AG09319 (cell line): Measurements from ENCODE around the gene INTS11.

ENCODE experiments used
- DNase-seq: peaks from one replicate; pipeline ENCODE4 v3.0.0-alpha.2; 2010; ENCODE audit warnings: low read depth; ENCODE audit errors: extremely low read depth
- TF ChIP-seq, protein P1 (sequence below): IDR thresholded peaks from 2 replicates; pipeline ENCODE4 v1.5.1; 2011; ENCODE audit warnings: low read depth, mild to moderate bottlenecking, inconsistent platforms, low read length, moderate library complexity

INTS11 gene

DNA sequence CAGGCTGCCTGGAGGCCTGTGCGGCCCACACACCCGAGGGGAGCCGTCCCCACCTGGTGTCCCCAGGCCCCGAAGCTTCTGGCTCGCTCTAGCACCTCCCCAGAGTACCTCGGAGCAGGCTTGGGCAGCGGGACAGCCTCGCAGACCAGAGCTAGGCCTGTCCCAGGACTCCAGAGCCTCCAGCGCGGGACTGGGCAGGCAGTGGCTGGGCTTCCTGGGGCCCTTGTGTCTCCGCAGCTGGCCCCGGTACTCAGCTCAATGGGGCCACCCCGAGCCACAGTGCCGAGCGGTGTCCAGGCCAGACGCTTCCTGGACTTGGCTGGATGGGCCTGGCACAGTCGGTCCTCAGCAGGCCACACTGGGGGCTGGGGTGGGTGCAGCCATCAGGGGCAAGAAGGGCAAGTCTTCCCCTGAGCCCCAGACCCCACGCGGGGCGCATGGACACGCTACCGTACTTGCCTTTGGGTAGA lies 39.3 kb downstream of the INTS11 start:
- TF ChIP-seq, protein P1, sequence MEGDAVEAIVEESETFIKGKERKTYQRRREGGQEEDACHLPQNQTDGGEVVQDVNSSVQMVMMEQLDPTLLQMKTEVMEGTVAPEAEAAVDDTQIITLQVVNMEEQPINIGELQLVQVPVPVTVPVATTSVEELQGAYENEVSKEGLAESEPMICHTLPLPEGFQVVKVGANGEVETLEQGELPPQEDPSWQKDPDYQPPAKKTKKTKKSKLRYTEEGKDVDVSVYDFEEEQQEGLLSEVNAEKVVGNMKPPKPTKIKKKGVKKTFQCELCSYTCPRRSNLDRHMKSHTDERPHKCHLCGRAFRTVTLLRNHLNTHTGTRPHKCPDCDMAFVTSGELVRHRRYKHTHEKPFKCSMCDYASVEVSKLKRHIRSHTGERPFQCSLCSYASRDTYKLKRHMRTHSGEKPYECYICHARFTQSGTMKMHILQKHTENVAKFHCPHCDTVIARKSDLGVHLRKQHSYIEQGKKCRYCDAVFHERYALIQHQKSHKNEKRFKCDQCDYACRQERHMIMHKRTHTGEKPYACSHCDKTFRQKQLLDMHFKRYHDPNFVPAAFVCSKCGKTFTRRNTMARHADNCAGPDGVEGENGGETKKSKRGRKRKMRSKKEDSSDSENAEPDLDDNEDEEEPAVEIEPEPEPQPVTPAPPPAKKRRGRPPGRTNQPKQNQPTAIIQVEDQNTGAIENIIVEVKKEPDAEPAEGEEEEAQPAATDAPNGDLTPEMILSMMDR: no peak
- no peak for DNase-seq

DNA sequence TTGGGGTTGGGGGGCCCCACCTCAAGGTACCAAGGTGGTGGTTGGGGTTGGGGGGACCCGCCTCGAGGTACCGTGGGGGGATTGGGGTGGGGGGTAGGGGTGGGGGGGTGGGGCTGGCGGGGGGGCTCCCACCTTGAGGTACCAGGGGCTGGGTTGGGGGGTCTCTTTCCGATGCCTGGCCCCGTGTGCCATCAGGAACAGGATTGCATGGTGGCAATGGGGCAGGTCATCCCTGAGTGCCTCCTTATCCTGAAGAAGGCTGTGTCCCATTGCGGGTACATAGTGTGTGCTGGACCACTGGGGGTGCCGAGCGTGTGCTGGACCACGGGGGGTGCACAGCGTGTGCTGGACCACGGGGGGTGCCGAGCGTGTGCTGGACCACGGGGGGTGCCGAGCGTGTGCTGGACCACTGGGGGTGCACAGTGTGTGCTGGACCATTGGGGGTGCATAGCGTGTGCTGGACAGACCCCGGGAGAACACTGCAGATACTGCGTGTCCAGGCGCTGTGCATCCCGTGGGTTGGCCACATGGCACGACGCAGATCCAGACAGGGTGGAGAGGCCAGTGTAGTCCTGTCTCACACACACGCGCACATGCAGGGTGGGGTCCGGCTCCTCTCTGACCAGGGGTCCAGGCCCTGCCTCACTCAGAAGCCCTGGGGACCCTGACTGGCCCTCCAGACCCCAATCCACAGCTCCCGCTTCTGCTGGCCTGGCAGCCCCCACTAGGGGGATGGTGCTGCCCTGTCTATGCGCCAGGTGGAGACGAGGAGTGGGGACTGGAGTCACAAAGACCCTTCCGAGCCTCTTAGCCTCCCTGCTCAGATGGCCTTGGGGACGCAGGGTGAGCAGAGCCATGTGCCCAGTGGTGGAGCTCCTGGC lies 40.0 kb downstream of the INTS11 start:
- DNase-seq: no peak
- TF ChIP-seq, protein P1: no peak

DNA sequence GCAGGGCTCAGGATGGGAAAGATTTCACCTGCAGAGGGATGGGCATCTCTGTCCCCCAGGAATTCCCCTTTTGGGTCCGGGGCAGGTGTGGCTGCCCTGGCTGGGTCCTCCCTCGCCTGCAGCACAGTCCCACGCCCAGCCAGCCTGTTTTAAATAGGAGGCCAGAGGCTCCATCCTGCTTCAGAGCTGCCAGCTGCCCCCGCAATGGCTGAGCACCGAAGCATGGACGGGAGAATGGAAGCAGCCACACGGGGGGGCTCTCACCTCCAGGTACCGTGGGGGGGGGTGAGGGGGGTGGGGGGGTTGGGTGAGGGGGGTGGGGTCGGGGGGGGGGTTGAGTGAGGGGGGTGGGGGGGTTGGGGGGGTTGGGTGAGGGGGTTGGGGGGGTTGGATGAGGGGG lies 40.6 kb downstream of the INTS11 start:
- TF ChIP-seq, protein P1: no peak
- no peak for DNase-seq

DNA sequence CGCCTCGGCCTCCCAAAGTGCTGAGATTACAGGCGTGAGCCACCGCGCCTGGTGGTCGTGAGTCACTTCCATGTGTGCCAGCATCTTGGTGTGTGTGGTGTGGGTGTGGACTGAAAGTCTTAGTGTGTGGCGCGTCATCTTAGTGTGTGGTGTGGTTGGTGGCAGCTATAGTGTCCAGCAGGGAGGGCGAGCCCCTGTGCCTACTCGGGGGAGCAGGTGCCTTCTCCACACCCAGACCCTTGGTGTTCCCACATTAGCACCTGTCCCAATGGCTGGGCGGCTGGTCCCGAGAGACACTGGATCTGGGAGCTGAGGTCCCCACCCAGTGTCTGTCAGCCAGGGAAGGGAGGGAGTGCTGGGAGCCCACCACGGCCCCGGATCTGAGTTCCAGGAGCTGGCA lies 41.5 kb downstream of the INTS11 start:
- TF ChIP-seq, protein P1: no peak
- no peak for DNase-seq

DNA sequence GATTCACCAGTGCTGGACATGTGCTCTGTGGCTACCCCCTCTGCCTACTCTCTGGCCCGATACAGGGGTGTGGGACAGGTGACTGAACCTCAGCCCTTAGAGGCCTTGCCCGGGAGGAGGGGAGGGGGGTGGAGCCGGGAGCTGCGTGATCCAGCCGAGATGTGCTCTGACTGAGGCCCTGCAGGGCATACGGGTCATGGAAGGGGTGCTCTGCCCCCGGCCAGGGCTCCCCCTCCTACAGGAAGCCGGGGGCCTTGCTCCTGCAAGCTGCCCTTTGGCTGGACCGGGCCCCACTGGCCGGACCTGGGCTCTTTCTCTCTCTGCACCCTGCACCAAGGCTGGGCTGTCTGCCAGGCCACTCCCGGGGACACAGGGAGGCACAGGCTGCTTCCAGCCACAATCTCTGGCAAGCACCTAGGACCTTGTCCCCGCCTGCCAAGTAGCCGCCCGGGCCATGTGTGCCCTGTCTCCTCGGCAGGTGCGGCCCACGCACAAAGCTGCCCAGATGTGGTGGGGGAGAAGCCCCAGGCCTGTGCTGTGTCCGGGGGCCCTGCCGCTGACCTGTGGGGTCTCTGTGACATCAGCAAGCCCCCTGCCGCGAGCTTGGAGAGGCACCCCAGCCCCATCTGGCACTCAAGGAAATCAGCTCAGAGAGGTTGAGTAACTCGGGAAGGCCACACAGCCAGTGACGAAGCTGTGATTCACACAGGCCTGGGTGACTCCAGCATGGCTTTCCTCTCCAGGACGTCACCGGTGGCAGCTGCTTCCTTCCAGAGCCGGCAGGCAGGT lies 42.7 kb downstream of the INTS11 start:
- TF ChIP-seq, protein P1: no peak
- DNase-seq: no peak

DNA sequence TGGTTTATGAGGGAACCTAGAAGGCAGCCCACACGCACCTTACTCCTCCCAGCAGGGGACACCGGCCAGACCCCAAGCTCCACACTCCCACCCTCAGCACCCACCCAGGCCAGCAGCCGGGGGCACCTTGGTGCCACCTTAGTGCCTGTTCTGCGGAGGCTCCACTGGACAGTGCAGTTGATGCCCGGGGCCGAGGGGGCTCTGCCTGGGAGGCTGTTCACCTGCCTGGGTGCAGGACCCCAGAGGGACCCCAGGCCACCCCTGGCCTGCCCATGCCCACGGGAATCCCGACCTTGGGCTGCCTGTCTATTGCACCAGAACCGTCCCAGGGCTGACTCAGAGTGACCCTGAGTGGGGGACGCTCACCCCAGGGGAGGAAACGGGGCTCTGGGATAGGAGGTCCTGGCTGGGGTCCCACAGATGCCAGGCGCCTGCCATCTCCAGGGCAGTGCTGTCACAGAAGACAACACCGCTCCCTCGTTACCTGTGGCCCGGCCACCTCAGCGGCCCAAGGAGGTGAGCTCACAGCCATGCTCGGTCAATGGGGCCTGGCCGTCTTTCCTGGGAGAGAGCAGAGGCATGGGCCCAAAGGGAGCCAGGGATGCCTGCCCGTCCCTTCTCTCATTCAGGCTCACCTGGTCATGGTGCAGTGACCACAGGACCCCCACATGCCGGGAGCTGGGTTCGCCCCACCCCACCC lies 43.5 kb downstream of the INTS11 start:
- TF ChIP-seq, protein P1: no peak
- no peak for DNase-seq
